ENCODE data around the gene TUBB3. TPM values are rescaled to one million over a fixed set of nuclear protein-coding genes. Genes with fewer than 3 reads are reported as not detected.
A peak's percentile ranks its signal among the peaks of the same experiment; 100 is the strongest.

Gene TUBB3
- total and polyA plus RNA-seq, 2 of the 4 experiments (the other 2 are of a cell fraction) = 311 to 410 TPM

- Histone ChIP-seq H3K4me2 (ENCODE audit: low read depth, low read length) (peak overlapping the region; percentile 85), H3K9ac (ENCODE audit: low read depth, low read length) (peak overlapping the region; percentile 55), H4K91ac (ENCODE audit: insufficient read depth, low read depth, low read length) (no peak overlapping the region), H3K4ac (ENCODE audit: low read depth, low read length) (no peak overlapping the region; the same call in 1 of the 2 replicates), H3K79me1 (ENCODE audit: low read depth in 1 of 2, low read length in 2 of 2) (peaks cover 8 to 75% of the 10 kb centered on the region in 2 experiments; a peak in 3 of 4 replicates), H2BK20ac (ENCODE audit: low read depth, low read length) (no peak overlapping the region), H3K4me1 (ENCODE audit: control insufficient read depth, insufficient read depth, low read length) (peaks cover 16% of the 10 kb centered on the region), H2BK5ac (ENCODE audit: low read depth, low read length, poor library complexity, severe bottlenecking) (no peak overlapping the region), H3K27ac (ENCODE audit: insufficient read depth, low read length) (peak overlapping the region; percentile 43), H3K27me3 (ENCODE audit: control insufficient read depth, insufficient read depth, low read length) (no peaks in the 10 kb centered on the region), H3K9me3 (ENCODE audit: control insufficient read depth, insufficient read depth, low read length) (no peaks in the 10 kb centered on the region), H3K18ac (ENCODE audit: low read depth, low read length) (no peak overlapping the region), H2AK9ac (replicated peaks; ENCODE audit: low read depth, low read length, poor library complexity) (peak overlapping the region; percentile 96), H3K4me3 (ENCODE audit: insufficient read depth, low read depth, low read length) (peak overlapping the region; percentile 83), H3K14ac (replicated peaks; ENCODE audit: low read depth, low read length) (no peak overlapping the region), H4K5ac (ENCODE audit: low read depth, low read length) (no peak overlapping the region), H4K8ac (ENCODE audit: low read depth in 2 of 2, low read length in 2 of 2) (no peak overlapping the region), H3K9me1 (ENCODE audit: insufficient read depth, low read length) (peaks cover 21% of the 10 kb centered on the region), H2AK5ac (ENCODE audit: low read depth, low read length) (peak overlapping the region; percentile 24; the same call in 1 of the 2 replicates), H3K36me3 (ENCODE audit: control insufficient read depth, insufficient read depth, low read length) (peaks cover 3% of the 10 kb centered on the region; the same call in 1 of the 2 replicates), H4K20me1 (ENCODE audit: insufficient read depth, low read length) (peaks cover 46% of the 10 kb centered on the region), H3K56ac (ENCODE audit: extremely low read depth, insufficient read depth, low read length) (peak overlapping the region; percentile 49), H2BK120ac (ENCODE audit: low read depth, low read length) (no peak overlapping the region), H2BK15ac (ENCODE audit: low read depth, low read length) (no peak overlapping the region), H3K23ac (ENCODE audit: low read depth, low read length) (no peak overlapping the region), H2AFZ (replicated peaks; ENCODE audit: low read length, poor library complexity) (peak overlapping the region; percentile 93)
- WGBS, 2 experiments (ENCODE audit: extremely low coverage in 2 of 2, insufficient read length in 1 of 2) = 0% methylated on average over 10 of the region's 41 CpGs; no CpG with 5 or more reads in 1 of the 2 experiments
- in situ Hi-C loops (cut with MboI; ENCODE audit: low sequenced_read_pairs) = no loop called here
- CTCF ChIA-PET = no interaction called here
- DNase-seq (no peak), ATAC-seq (ENCODE audit: low read depth) (no peak)
- dilution Hi-C loops (cut with HindIII; ENCODE audit: low sequenced_read_pairs, unreplicated experiment) = no loop called here
- POLR2A ChIA-PET (ENCODE audit: unreplicated experiment) = interaction anchor here (1.1 kb wide), 1 partner anchor 49 kb away, joined by 12 read pairs; no protein-coding TSS in a partner anchor
- intact Hi-C loops (cut with micrococcal nuclease) = loop anchor here (10.0 kb wide), 1 partner anchor 101 kb away; no protein-coding TSS in a partner anchor
- BruUV-seq (replicated peaks) = no TSS peak
- TF ChIP-seq RCOR1 (IDR thresholded peaks at IDR 0.05; ENCODE audit: insufficient replicate concordance, low read length) = no peak
- TF ChIP-seq SMC3 (IDR thresholded peaks at IDR 0.05; ENCODE audit: low read depth, low read length) = no peak
- TF ChIP-seq RAD21 (IDR thresholded peaks at IDR 0.05; ENCODE audit: low read length) = no peak
- TF ChIP-seq CHD1 (IDR thresholded peaks at IDR 0.05; ENCODE audit: low read depth, low read length) = no peak
- no peak for TF ChIP-seq RFX5 (IDR thresholded peaks at IDR 0.05; ENCODE audit: low read depth, low read length)
These were observed 626 bp downstream of the TUBB3 start for GRCh38 chr16:89923640-89924296.

Data from IMR-90 (cell line).